Ramos (cell line): Measurements from ENCODE around the gene SLC19A1.
"Not testable (repeated sequence)": the region's sequence is repeated elsewhere in the genome, so short reads cannot be mapped to it uniquely, and the experiment has no call there.

Experiments
- in situ Hi-C: fragments of 300-500 bp; cut with MboI; formaldehyde crosslinking; loops from one replicate; pipeline ENCODE4 v1.14.3; 2022; ENCODE audit warnings: low sequenced_read_pairs; ENCODE audit not compliant: unreplicated experiment

The SLC19A1 gene

GRCh38 chr21:45508607-45509565 lies 33.4 kb downstream of the SLC19A1 start:
- in situ Hi-C loops = no loop called here

GRCh38 chr21:45507888-45508508 lies 34.2 kb downstream of the SLC19A1 start:
- in situ Hi-C loops = no loop called here

- in situ Hi-C loops = no loop called here
These were observed 34.7 kb downstream of the SLC19A1 start for GRCh38 chr21:45507523-45507875.

GRCh38 chr21:45506836-45507522 lies 35.3 kb downstream of the SLC19A1 start:
- in situ Hi-C loops = no loop called here

- in situ Hi-C loops = no loop called here
These were observed 35.9 kb downstream of the SLC19A1 start for GRCh38 chr21:45506241-45506817.

GRCh38 chr21:45505416-45506021 lies 36.7 kb downstream of the SLC19A1 start:
- in situ Hi-C loops = no loop called here

GRCh38 chr21:45504516-45505415 lies 37.5 kb downstream of the SLC19A1 start:
- in situ Hi-C loops = no loop called here

GRCh38 chr21:45504021-45504515 lies 38.2 kb downstream of the SLC19A1 start:
- in situ Hi-C loops = no loop called here

- in situ Hi-C loops = not testable (repeated sequence)
These were observed 39.0 kb downstream of the SLC19A1 start for GRCh38 chr21:45503226-45503625.

- in situ Hi-C loops = no loop called here
These were observed 39.6 kb downstream of the SLC19A1 start for GRCh38 chr21:45502600-45502999.

- in situ Hi-C loops = no loop called here
These were observed 40.3 kb downstream of the SLC19A1 start for GRCh38 chr21:45502006-45502345.

- in situ Hi-C loops = not testable (repeated sequence)
These were observed 40.9 kb downstream of the SLC19A1 start for GRCh38 chr21:45501081-45502005.

- in situ Hi-C loops = no loop called here
These were observed 42.2 kb downstream of the SLC19A1 start for GRCh38 chr21:45499970-45500577.

- in situ Hi-C loops = no loop called here
These were observed 43.0 kb downstream of the SLC19A1 start for GRCh38 chr21:45499201-45499750.

GRCh38 chr21:45498646-45499000 lies 43.6 kb downstream of the SLC19A1 start:
- in situ Hi-C loops = no loop called here

- in situ Hi-C loops = no loop called here
These were observed 44.2 kb downstream of the SLC19A1 start for GRCh38 chr21:45497846-45498645.
